ENCODE data around the gene TMCO4. TPM values are rescaled to one million over a fixed set of nuclear protein-coding genes. Genes with fewer than 3 reads are reported as not detected.
A peak's percentile ranks its signal among the peaks of the same experiment; 100 is the strongest.

TMCO4 gene
- total and polyA plus RNA-seq, 2 donors (not counting 1 experiment from before 2014, with no cell fraction given), result 12.5 to 24.3 TPM

DNA sequence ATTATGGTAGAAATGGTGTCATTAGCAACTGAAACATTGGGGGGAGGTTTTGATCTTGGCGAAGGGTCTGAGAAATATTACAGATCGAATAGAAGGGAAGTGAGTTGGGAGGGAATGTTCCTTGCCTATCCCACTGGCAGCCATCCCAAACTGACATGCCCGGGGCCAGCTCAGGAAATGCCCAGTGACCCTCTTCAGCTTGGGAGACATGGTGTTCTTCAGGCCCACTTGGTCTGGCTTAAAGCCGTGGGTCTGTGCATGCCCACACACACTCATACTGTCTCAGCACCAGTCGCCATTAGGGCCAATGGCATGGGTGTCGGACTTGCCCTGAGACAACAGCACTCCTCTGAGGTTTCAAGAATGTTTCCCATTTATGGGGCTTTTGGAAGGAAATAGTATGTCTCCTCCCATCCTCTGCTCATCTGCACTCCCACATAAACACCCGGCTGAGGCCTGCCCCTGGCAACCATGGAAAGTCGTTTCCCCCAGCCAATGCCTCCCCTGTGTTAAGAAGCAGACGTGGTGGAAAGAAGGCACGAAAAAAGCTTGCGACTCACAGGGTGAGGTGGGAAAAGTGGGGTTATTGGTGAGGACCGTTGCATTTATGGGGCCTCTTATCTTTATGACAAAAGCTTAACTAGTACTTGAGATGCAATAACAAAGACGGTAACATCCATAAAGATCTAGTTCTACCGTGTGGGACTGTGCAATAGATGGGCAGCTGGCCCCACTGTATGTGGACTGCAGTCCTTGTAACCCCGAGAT lies 13.3 kb upstream of the TMCO4 start:
- H3K4me3 ChIP-seq (replicated peaks in 1 of 4; ENCODE audit: control extremely low read depth in 1 of 4, insufficient read depth in 1 of 4, low read depth in 3 of 4, low read length in 4 of 4), result no peak overlapping the region
- no peak overlapping the region for H2AFZ ChIP-seq (ENCODE audit: low read length)
- DNase-seq (ENCODE audit: low read depth in 2 of 2), result no peak
- H3K4me2 ChIP-seq (ENCODE audit: extremely low read depth, insufficient read depth, low read length), result no peak overlapping the region
- no peak overlapping the region for H3K27ac ChIP-seq (ENCODE audit: insufficient read depth, low read length)
- H3K9me3 ChIP-seq (ENCODE audit: control insufficient read depth, insufficient read depth, low read depth, low read length), result no peaks in the 10 kb centered on the region
- peaks cover 2% of the 10 kb centered on the region for H3K27me3 ChIP-seq (ENCODE audit: control insufficient read depth, insufficient read depth, low read length)
- no peaks in the 10 kb centered on the region for H3K36me3 ChIP-seq (ENCODE audit: control insufficient read depth, insufficient read depth, low read length)
- H3K79me2 ChIP-seq (ENCODE audit: control insufficient read depth, insufficient read depth, low read length), result no peaks in the 10 kb centered on the region
- no peaks in the 10 kb centered on the region for H3K4me1 ChIP-seq (ENCODE audit: control insufficient read depth, extremely low read depth, insufficient read depth, low read length)
- no peak for TF ChIP-seq EZH2 (IDR thresholded peaks at IDR 0.05; ENCODE audit: low read length, missing control alignments)
- TF ChIP-seq, protein P1, sequence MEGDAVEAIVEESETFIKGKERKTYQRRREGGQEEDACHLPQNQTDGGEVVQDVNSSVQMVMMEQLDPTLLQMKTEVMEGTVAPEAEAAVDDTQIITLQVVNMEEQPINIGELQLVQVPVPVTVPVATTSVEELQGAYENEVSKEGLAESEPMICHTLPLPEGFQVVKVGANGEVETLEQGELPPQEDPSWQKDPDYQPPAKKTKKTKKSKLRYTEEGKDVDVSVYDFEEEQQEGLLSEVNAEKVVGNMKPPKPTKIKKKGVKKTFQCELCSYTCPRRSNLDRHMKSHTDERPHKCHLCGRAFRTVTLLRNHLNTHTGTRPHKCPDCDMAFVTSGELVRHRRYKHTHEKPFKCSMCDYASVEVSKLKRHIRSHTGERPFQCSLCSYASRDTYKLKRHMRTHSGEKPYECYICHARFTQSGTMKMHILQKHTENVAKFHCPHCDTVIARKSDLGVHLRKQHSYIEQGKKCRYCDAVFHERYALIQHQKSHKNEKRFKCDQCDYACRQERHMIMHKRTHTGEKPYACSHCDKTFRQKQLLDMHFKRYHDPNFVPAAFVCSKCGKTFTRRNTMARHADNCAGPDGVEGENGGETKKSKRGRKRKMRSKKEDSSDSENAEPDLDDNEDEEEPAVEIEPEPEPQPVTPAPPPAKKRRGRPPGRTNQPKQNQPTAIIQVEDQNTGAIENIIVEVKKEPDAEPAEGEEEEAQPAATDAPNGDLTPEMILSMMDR (conservative IDR thresholded peaks at IDR 0.05 in 1 of 2, IDR thresholded peaks at IDR 0.05 in 1 of 2; ENCODE audit: low read depth in 1 of 2, low read length in 2 of 2), result no peak
- H3K9ac ChIP-seq (ENCODE audit: insufficient read depth, low read length), result no peak overlapping the region
- H4K20me1 ChIP-seq (ENCODE audit: control insufficient read depth, extremely low read depth, insufficient read depth, low read length), result no peaks in the 10 kb centered on the region

DNA sequence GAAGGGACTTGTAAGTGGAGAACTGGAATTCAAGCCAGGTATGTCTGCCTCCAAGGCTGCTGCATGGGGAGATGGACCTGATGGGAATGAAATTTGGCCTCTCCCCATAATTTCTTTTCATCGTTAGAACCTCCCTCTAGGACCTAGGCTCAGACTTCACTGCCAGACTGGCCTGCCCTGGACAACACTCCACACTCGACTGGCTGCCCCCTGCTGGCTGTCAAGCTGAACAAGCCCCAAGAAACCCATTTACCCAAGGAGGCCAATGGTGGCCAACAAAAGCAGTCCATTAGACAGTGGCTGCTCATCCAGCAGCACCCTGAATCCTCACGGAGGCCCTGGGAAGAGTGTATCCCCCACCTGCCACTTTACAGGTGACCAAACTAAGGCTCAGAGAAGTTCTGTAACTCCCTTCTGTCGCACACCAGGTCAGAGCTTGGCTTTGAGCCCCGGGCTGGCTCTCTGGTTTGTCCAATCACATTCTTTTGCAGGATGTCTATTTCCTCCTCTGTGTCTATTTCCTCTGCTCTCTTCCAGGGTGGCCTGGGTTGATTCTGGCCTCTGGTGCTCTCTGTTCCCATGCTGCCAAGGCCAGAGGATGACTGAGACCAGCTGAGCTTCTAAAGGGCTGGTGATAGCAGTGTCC lies 11.6 kb upstream of the TMCO4 start:
- DNase-seq (ENCODE audit: low read depth in 2 of 2), result peak; percentile 15 to 64
- Histone ChIP-seq H4K20me1 (ENCODE audit: control insufficient read depth, extremely low read depth, insufficient read depth, low read length) (no peaks in the 10 kb centered on the region), H3K4me1 (ENCODE audit: control insufficient read depth, extremely low read depth, insufficient read depth, low read length) (no peaks in the 10 kb centered on the region), H3K4me2 (ENCODE audit: extremely low read depth, insufficient read depth, low read length) (no peak overlapping the region), H3K27ac (ENCODE audit: insufficient read depth, low read length) (no peak overlapping the region), H3K27me3 (ENCODE audit: control insufficient read depth, insufficient read depth, low read length) (peaks cover 2% of the 10 kb centered on the region), H3K9ac (ENCODE audit: insufficient read depth, low read length) (no peak overlapping the region), H3K4me3 (replicated peaks in 1 of 4; ENCODE audit: control extremely low read depth in 1 of 4, insufficient read depth in 1 of 4, low read depth in 3 of 4, low read length in 4 of 4) (no peak overlapping the region), H3K9me3 (ENCODE audit: control insufficient read depth, insufficient read depth, low read depth, low read length) (no peaks in the 10 kb centered on the region), H2AFZ (ENCODE audit: low read length) (no peak overlapping the region), H3K36me3 (ENCODE audit: control insufficient read depth, insufficient read depth, low read length) (no peaks in the 10 kb centered on the region), H3K79me2 (ENCODE audit: control insufficient read depth, insufficient read depth, low read length) (no peaks in the 10 kb centered on the region)
- TF ChIP-seq EZH2 (IDR thresholded peaks at IDR 0.05; ENCODE audit: low read length, missing control alignments), result no peak
- TF ChIP-seq, protein P1 (conservative IDR thresholded peaks at IDR 0.05 in 1 of 2, IDR thresholded peaks at IDR 0.05 in 1 of 2; ENCODE audit: low read depth in 1 of 2, low read length in 2 of 2), result peak; percentile 48 to 83

DNA sequence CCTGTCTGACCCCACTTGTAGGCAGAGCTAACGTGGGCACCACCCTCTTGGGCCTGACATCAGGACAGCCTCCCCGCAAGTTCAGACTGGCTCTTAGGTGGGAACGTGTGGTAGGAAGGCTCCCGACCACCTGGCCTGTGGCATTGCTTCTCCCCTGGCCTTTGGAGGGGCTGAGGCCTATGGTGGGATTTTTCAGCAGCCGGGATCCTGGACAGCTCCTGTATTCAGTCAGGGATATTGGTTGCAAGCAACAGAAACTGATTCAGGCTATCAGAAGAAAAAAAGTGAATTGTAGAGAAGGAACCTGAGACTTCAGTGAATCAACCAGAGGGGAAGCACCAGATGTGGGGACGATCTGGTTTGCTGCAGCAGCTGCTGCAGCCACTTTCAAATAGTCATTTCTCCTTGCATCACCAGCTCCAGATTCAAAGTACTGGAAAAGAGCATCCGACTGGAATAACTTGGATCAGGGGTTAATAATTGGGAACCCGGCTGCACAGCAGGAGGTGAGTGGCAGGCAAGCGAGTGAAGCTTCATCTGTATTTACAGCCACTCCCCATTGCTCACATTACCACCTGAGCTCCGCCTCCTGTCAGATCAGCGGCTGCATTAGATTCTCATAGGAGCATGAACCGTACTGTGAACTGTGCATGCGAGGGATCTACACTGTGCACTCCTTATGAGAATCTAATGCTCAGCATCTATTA lies 9.5 kb upstream of the TMCO4 start:
- Histone ChIP-seq H3K9me3 (ENCODE audit: control insufficient read depth, insufficient read depth, low read depth, low read length) (no peaks in the 10 kb centered on the region), H3K36me3 (ENCODE audit: control insufficient read depth, insufficient read depth, low read length) (no peaks in the 10 kb centered on the region), H3K9ac (ENCODE audit: insufficient read depth, low read length) (no peak overlapping the region), H3K79me2 (ENCODE audit: control insufficient read depth, insufficient read depth, low read length) (no peaks in the 10 kb centered on the region), H3K4me2 (ENCODE audit: extremely low read depth, insufficient read depth, low read length) (no peak overlapping the region), H2AFZ (ENCODE audit: low read length) (no peak overlapping the region), H3K4me1 (ENCODE audit: control insufficient read depth, extremely low read depth, insufficient read depth, low read length) (no peaks in the 10 kb centered on the region), H3K4me3 (replicated peaks in 1 of 4; ENCODE audit: control extremely low read depth in 1 of 4, insufficient read depth in 1 of 4, low read depth in 3 of 4, low read length in 4 of 4) (no peak overlapping the region), H3K27ac (ENCODE audit: insufficient read depth, low read length) (no peak overlapping the region), H4K20me1 (ENCODE audit: control insufficient read depth, extremely low read depth, insufficient read depth, low read length) (no peaks in the 10 kb centered on the region), H3K27me3 (ENCODE audit: control insufficient read depth, insufficient read depth, low read length) (peaks cover 2% of the 10 kb centered on the region)
- TF ChIP-seq, protein P1 (conservative IDR thresholded peaks at IDR 0.05 in 1 of 2, IDR thresholded peaks at IDR 0.05 in 1 of 2; ENCODE audit: low read depth in 1 of 2, low read length in 2 of 2), result no peak
- TF ChIP-seq EZH2 (IDR thresholded peaks at IDR 0.05; ENCODE audit: low read length, missing control alignments), result no peak
- no peak for DNase-seq (ENCODE audit: low read depth in 2 of 2)

All from fibroblast of lung (primary cell).